ENCODE data around the gene UHRF1. TPM values are rescaled to one million over a fixed set of nuclear protein-coding genes. Genes with fewer than 3 reads are reported as not detected.
A peak's percentile ranks its signal among the peaks of the same experiment; 100 is the strongest.

Gene UHRF1
- total and polyA plus RNA-seq, 2 of the 4 experiments (the other 2 are of a cell fraction) = 47.4 to 57.4 TPM

GRCh38 chr19:4990306-4990705 is 81.0 kb downstream of the UHRF1 start:
- Histone ChIP-seq H4K20me1 (ENCODE audit: insufficient read depth, low read length) (peaks cover 94% of the 10 kb centered on the region), H2BK15ac (ENCODE audit: low read depth, low read length) (no peak overlapping the region), H4K91ac (ENCODE audit: insufficient read depth, low read depth, low read length) (no peak overlapping the region), H3K27ac (ENCODE audit: insufficient read depth, low read length) (no peak overlapping the region), H3K14ac (replicated peaks; ENCODE audit: low read depth, low read length) (no peak overlapping the region), H3K56ac (ENCODE audit: extremely low read depth, insufficient read depth, low read length) (no peak overlapping the region), H3K27me3 (ENCODE audit: control insufficient read depth, insufficient read depth, low read length) (no peaks in the 10 kb centered on the region), H3K4me2 (ENCODE audit: low read depth, low read length) (no peak overlapping the region), H4K8ac (ENCODE audit: low read depth in 2 of 2, low read length in 2 of 2) (no peak overlapping the region), H3K9me1 (ENCODE audit: insufficient read depth, low read length) (peaks cover 29% of the 10 kb centered on the region), H3K79me1 (ENCODE audit: low read depth in 1 of 2, low read length in 2 of 2) (peaks cover 23 to 91% of the 10 kb centered on the region in 2 experiments), H2AK5ac (ENCODE audit: low read depth, low read length) (no peak overlapping the region), H3K4ac (ENCODE audit: low read depth, low read length) (no peak overlapping the region), H3K18ac (ENCODE audit: low read depth, low read length) (no peak overlapping the region), H2AK9ac (replicated peaks; ENCODE audit: low read depth, low read length, poor library complexity) (peak overlapping the region; percentile 5), H3K9me3 (ENCODE audit: control insufficient read depth, insufficient read depth, low read length) (no peaks in the 10 kb centered on the region; the same call in 1 of the 2 replicates), H3K23ac (ENCODE audit: low read depth, low read length) (no peak overlapping the region), H3K4me1 (ENCODE audit: control insufficient read depth, insufficient read depth, low read length) (peaks cover 22% of the 10 kb centered on the region), H2AFZ (replicated peaks; ENCODE audit: low read length, poor library complexity) (peak overlapping the region; percentile 15), H4K5ac (ENCODE audit: low read depth, low read length) (no peak overlapping the region), H2BK20ac (ENCODE audit: low read depth, low read length) (no peak overlapping the region), H3K9ac (ENCODE audit: low read depth, low read length) (no peak overlapping the region), H3K36me3 (ENCODE audit: control insufficient read depth, insufficient read depth, low read length) (peaks cover 3% of the 10 kb centered on the region; the same call in 1 of the 2 replicates), H2BK5ac (ENCODE audit: low read depth, low read length, poor library complexity, severe bottlenecking) (no peak overlapping the region), H3K4me3 (ENCODE audit: insufficient read depth, low read depth, low read length) (no peak overlapping the region), H2BK120ac (ENCODE audit: low read depth, low read length) (no peak overlapping the region)
- dilution Hi-C loops (cut with HindIII; ENCODE audit: low sequenced_read_pairs, unreplicated experiment) = no loop called here
- intact Hi-C loops (cut with micrococcal nuclease) = no loop called here
- CTCF ChIA-PET = no interaction called here
- DNase-seq (no peak), ATAC-seq (ENCODE audit: low read depth) (no peak)
- WGBS, 2 experiments (ENCODE audit: extremely low coverage in 2 of 2, insufficient read length in 1 of 2) = 87% methylated on average over 5 of the region's 7 CpGs; no CpG with 5 or more reads in 1 of the 2 experiments
- in situ Hi-C loops (cut with MboI; ENCODE audit: low sequenced_read_pairs) = no loop called here
- POLR2A ChIA-PET (ENCODE audit: unreplicated experiment) = no interaction called here
- no TSS peak for BruUV-seq (replicated peaks)
- TF ChIP-seq ELK1 (IDR thresholded peaks at IDR 0.05; ENCODE audit: borderline replicate concordance, low read depth, low read length) (no peak), MAFK (IDR thresholded peaks at IDR 0.05; ENCODE audit: low read depth, low read length) (no peak), BHLHE40 (IDR thresholded peaks at IDR 0.05; ENCODE audit: low read depth, low read length) (no peak), RAD21 (IDR thresholded peaks at IDR 0.05; ENCODE audit: low read length) (no peak), SMC3 (IDR thresholded peaks at IDR 0.05; ENCODE audit: low read depth, low read length) (no peak), USF2 (IDR thresholded peaks at IDR 0.05; ENCODE audit: low read depth, low read length) (no peak), CHD1 (IDR thresholded peaks at IDR 0.05; ENCODE audit: low read depth, low read length) (no peak), POLR2A (IDR thresholded peaks at IDR 0.05; ENCODE audit: low read depth, low read length) (no peak), MXI1 (IDR thresholded peaks at IDR 0.05; ENCODE audit: borderline replicate concordance, low read depth, low read length) (no peak)
